ENCODE data around the gene PLEKHN1.
A peak's percentile ranks its signal among the peaks of the same experiment; 100 is the strongest.
"Not testable (repeated sequence)": the region's sequence is repeated elsewhere in the genome, so short reads cannot be mapped to it uniquely, and the experiment has no call there.

PLEKHN1 gene

DNA sequence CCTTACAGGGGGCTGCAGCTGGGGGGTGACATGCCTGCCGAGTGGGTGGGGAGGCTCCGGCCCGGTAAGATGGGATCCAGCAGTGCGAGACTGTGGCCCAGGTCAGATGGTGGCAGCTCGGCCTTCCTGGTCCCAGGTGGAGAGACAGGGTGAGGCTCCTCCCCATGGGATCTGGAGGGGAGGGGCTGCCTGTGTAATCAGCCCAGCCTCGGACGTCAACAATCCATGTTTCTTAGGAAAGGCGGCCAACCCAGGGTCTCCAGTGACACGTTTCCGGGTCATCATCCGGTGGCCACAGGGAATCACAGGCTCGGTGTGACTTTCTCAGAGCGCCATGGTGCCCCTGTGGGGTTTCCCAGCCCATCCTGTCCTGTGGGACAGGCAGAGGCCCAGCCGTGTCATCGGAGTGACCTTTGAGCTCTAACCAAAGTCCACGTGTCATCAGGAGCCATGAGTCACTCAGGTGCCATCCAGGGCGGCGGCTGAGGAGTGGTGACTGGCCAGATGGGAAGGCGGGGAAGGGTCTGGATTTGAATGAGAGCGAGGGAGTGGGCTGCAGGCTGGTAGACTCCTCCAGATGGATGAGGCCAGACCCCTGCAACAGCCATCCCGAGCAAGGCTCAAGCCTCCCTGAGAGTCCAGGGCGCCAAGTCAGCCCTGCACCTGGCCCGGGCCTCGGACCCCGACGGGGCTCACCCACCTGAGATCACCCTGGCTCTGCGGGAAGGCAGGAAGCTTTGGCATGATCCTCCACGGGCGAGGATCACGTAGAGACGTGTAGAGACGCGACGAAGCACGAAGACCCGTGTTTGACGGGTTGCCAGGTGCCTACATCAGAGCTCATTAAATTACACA lies 40.2 kb downstream of the PLEKHN1 start:
- no peak overlapping the region for H3K4me3 ChIP-seq
- no peak overlapping the region for H3K27ac ChIP-seq
- TF ChIP-seq FOXP2 (optimal IDR thresholded peaks at IDR 0.05; ENCODE audit: control extremely low read depth, extremely low read length, insufficient read depth) (no peak), POLR2AphosphoS5 (IDR thresholded peaks at IDR 0.05; ENCODE audit: borderline replicate concordance, low read depth, low read length) (no peak), EZH2 (IDR thresholded peaks at IDR 0.05) (no peak)
- H3K9ac ChIP-seq (ENCODE audit: insufficient read length): no peak overlapping the region
- no peaks in the 10 kb centered on the region for H3K36me3 ChIP-seq (ENCODE audit: insufficient read depth, low read length)
- DNase-seq (ENCODE audit: low read depth, low spot score): no peak
- no peaks in the 10 kb centered on the region for H3K9me3 ChIP-seq (ENCODE audit: low read depth, low read length)

DNA sequence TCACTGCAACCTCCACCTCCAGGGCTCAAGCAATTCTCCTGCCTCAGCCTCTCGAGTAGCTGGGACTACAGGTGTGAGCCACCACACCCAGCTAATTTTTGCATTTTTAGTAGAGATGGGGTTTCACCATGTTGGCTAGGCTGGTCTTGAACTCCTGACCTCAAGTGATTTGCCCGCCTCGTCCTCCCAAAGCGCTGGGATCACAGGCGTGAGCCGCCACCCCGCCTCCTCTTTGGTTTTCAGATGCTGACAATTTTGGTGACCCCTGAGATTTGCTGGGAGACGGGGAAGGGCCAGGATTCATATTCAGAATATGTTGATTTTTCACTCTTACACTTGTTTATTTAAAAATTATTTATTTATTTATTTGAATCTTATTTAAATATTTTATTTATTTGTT lies 43.8 kb downstream of the PLEKHN1 start:
- H3K9me3 ChIP-seq (ENCODE audit: low read depth, low read length); H3K9ac ChIP-seq (ENCODE audit: insufficient read length); H3K4me3 ChIP-seq; DNase-seq (ENCODE audit: low read depth, low spot score); H3K27ac ChIP-seq; H3K36me3 ChIP-seq (ENCODE audit: insufficient read depth, low read length): not testable (repeated sequence)

DNA sequence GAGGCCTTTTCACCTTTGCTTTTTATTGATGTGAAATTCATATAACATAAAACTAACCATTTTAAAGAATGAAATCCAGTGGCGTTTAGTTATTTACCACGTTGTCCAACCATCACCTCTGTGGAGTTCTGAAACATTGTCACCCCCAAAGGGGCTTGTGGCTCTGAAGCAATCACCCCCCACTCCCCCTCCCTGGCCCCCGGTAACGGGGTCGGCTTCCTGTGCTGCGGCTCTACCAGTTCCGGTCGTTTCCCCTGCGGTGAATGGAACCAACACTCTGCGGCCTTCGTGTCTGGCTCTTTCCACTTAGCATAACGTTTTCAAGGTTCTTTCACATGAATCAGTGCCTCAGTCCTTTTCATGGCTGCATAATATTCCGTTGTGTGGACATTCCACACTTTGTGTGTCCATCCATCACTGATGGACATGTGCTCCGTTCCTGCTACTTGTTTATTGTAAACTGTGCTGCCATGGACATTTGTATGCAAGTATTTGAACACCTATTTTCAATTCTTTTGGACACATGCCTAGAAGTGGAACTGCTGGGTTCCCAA lies 45.2 kb downstream of the PLEKHN1 start:
- DNase-seq (ENCODE audit: low read depth, low spot score): no peak
- Histone ChIP-seq H3K36me3 (ENCODE audit: insufficient read depth, low read length) (no peaks in the 10 kb centered on the region), H3K4me3 (no peak overlapping the region), H3K9me3 (ENCODE audit: low read depth, low read length) (no peaks in the 10 kb centered on the region), H3K9ac (ENCODE audit: insufficient read length) (no peak overlapping the region), H3K27ac (no peak overlapping the region)
- no peak for TF ChIP-seq EZH2 (IDR thresholded peaks at IDR 0.05)
- TF ChIP-seq POLR2AphosphoS5 (IDR thresholded peaks at IDR 0.05; ENCODE audit: borderline replicate concordance, low read depth, low read length): no peak
- TF ChIP-seq FOXP2 (optimal IDR thresholded peaks at IDR 0.05; ENCODE audit: control extremely low read depth, extremely low read length, insufficient read depth): no peak

DNA sequence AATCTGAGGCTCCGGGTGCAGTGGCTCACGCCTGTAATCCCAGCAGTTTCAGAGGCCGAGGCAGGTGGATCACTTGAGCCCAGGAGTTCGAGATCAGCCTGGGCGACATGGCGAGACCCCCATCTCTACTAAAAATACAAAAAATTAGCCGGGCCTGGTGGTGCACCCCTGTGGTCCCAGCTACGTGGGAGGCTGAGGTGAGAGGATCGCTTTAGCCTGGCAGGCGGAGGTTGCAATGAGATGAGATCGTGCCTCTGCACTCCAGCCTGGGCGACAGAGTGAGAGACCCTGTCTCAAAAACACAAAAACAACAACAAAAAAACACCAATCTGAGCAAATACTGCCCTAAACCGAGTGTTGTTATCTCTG lies 46.4 kb downstream of the PLEKHN1 start:
- H3K36me3 ChIP-seq (ENCODE audit: insufficient read depth, low read length); DNase-seq (ENCODE audit: low read depth, low spot score); H3K9me3 ChIP-seq (ENCODE audit: low read depth, low read length); H3K27ac ChIP-seq: not testable (repeated sequence)
- Histone ChIP-seq H3K9ac (ENCODE audit: insufficient read length) (peak overlapping the region; percentile 31), H3K4me3 (peak overlapping the region; percentile 73)

DNA sequence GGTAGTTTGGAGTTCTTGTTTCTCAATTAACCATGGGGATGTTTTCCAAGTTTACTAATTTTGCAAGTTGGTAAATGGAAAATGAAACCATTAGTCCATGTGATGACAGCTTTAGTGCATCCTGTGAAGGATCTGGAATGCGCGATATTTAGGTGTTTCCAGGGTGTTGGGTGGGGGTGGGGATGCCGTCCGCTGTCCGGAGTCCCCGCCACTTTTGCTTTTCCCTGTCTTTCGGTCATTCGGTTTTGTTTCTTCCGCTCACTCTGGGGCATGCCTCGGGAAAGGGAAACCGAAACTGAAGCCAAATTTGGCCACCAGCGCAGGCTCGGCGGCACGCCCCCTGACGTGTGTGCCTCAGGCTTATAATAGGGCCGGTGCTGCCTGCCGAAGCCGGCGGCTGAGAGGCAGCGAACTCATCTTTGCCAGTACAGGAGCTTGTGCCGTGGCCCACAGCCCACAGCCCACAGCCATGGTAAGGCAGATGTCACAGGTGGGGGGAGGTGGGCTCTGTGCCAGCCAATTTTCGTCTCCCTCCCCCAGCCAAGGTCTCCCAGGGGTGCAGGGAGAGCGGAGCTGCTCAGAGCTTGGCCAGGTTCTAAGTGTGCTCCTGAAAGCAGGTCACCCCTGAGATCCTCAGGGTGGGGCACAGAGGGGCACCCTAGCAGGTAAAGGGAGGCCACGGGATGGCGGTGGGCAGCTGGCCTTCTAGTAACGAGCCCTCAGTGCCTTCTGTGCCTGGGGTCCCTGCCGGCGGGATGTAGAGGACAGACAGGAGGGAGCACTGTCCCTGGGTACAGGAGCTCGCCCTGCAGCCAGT lies 47.0 kb downstream of the PLEKHN1 start, which contains the start of gene ISG15:
ISG15 (plus strand) TSS at position 393 of the 817 bp plus-strand sequence; CDS start at position 470, 77 bp downstream.
- Histone ChIP-seq H3K27ac (no peak within 1 kb of the TSS; the same call in 1 of the 2 replicates), H3K4me3 (peak within 1 kb of the TSS; percentile 73), H3K9ac (ENCODE audit: insufficient read length) (peak within 1 kb of the TSS; percentile 31), H3K36me3 (ENCODE audit: insufficient read depth, low read length) (no peaks in the 10 kb centered on the region), H3K9me3 (ENCODE audit: low read depth, low read length) (no peaks in the 10 kb centered on the region)
- TF ChIP-seq POLR2AphosphoS5 (IDR thresholded peaks at IDR 0.05; ENCODE audit: borderline replicate concordance, low read depth, low read length): peak; percentile 62; the same call in 1 of the 2 replicates
- no peak for TF ChIP-seq FOXP2 (optimal IDR thresholded peaks at IDR 0.05; ENCODE audit: control extremely low read depth, extremely low read length, insufficient read depth)
- TF ChIP-seq EZH2 (IDR thresholded peaks at IDR 0.05): no peak
- DNase-seq (ENCODE audit: low read depth, low spot score): no peak

DNA sequence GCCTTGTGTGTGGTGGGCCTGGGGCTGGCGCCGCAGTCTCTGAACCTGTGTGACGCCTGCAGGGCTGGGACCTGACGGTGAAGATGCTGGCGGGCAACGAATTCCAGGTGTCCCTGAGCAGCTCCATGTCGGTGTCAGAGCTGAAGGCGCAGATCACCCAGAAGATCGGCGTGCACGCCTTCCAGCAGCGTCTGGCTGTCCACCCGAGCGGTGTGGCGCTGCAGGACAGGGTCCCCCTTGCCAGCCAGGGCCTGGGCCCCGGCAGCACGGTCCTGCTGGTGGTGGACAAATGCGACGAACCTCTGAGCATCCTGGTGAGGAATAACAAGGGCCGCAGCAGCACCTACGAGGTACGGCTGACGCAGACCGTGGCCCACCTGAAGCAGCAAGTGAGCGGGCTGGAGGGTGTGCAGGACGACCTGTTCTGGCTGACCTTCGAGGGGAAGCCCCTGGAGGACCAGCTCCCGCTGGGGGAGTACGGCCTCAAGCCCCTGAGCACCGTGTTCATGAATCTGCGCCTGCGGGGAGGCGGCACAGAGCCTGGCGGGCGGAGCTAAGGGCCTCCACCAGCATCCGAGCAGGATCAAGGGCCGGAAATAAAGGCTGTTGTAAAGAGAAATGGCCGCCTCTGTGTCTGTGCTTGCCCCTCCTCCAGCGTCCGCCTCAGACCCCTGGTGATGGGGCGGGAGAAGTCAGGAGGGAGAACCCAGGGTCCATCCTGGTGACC lies 47.8 kb downstream of the PLEKHN1 start:
- H3K4me3 ChIP-seq: peak overlapping the region; percentile 73
- H3K27ac ChIP-seq: no peak overlapping the region
- no peak for DNase-seq (ENCODE audit: low read depth, low spot score)
- H3K36me3 ChIP-seq (ENCODE audit: insufficient read depth, low read length): no peaks in the 10 kb centered on the region
- TF ChIP-seq FOXP2 (optimal IDR thresholded peaks at IDR 0.05; ENCODE audit: control extremely low read depth, extremely low read length, insufficient read depth) (no peak), POLR2AphosphoS5 (IDR thresholded peaks at IDR 0.05; ENCODE audit: borderline replicate concordance, low read depth, low read length) (no peak), EZH2 (IDR thresholded peaks at IDR 0.05) (no peak)
- H3K9me3 ChIP-seq (ENCODE audit: low read depth, low read length): no peaks in the 10 kb centered on the region
- peak overlapping the region; percentile 19 for H3K9ac ChIP-seq (ENCODE audit: insufficient read length)

DNA sequence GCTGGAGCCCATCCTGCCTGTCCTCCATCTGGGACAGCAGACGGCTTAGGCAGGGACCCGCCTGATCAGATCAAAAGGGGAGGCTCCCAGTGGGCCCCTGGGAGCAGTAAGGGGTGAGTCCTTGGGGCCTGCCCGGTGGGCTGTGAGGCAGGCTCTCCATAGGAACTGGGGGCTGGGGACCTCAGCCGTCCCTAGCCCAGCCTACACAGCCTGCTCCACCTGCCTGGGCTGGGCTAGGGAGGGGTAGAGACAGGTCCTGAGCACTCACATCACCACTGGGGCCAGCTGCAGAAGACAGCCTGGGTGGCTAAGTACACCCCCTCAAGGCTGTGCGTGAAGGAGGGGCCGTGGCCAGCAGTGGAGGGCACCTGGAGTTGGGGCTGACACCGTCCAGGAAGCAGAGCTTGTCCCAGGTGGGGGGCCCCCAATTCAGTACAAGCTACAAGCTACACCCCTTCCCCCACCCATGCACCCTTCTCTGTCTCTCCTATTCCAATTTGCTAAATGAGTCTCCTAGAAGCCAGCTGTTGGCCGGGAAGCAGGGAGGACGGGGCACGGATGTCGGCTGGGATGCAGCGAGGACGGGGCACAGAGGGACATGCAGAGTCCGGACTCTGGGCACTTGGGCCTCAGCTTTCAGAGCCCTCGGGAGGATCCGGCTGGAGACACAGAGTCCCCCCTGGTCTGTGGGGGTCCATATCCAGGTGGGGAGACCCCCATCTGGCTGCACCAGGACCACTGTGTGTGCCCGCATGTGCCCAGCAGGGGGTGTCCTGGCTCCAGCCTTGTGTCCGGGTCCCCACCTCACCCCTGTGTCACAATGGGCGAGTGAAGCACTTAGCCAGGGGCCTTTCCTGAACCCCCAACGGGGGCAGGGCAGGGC lies 48.8 kb downstream of the PLEKHN1 start:
- no peak overlapping the region for H3K27ac ChIP-seq
- H3K9ac ChIP-seq (ENCODE audit: insufficient read length): no peak overlapping the region
- H3K9me3 ChIP-seq (ENCODE audit: low read depth, low read length): no peaks in the 10 kb centered on the region
- no peak for TF ChIP-seq POLR2AphosphoS5 (IDR thresholded peaks at IDR 0.05; ENCODE audit: borderline replicate concordance, low read depth, low read length)
- no peak for TF ChIP-seq FOXP2 (optimal IDR thresholded peaks at IDR 0.05; ENCODE audit: control extremely low read depth, extremely low read length, insufficient read depth)
- no peak for TF ChIP-seq EZH2 (IDR thresholded peaks at IDR 0.05)
- no peak overlapping the region for H3K4me3 ChIP-seq
- no peaks in the 10 kb centered on the region for H3K36me3 ChIP-seq (ENCODE audit: insufficient read depth, low read length)
- no peak for DNase-seq (ENCODE audit: low read depth, low spot score)

DNA sequence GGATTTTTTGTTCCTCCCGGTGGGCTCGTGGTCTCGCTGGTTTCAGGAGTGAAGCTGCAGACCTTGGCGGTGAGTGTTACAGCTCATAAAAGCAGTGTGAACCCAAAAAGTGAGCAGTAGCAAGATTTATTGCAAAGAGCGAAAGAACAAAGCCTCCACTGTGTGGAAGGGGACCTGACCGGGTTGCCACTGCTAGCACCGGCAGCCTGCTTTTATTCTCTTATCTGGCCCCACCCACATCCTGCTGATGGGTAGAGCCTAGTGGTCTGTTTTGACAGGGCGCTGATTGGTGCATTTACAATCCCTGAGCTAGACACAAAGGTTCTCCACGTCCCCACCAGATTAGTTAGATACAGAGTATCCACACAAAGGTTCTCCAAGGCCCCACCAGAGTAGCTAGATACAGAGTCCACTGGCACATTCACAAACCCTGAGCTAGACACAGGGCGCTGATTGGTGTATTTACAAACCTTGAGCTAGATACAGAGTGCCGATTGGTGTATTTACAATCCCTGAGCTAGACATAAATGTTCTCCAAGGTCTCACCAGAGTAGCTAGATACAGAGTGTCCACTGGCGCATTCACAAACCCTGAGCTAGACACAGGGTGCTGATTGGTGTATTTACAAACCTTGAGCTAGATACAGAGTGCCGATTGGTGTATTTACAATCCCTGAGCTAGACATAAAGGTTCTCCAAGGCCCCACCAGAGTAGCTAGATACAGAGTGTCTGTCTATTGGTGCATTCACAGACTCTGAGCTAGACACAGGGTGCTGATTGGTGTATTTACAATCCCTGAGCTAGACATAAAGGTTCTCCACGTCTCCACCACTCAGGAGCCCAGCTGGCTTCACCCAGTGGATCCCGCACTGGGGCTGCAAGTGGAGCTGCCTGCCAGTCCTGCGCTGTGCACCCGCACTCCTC lies 51.4 kb downstream of the PLEKHN1 start:
- not testable (repeated sequence) for DNase-seq (ENCODE audit: low read depth, low spot score); H3K9me3 ChIP-seq (ENCODE audit: low read depth, low read length); H3K4me3 ChIP-seq; H3K27ac ChIP-seq; H3K36me3 ChIP-seq (ENCODE audit: insufficient read depth, low read length); H3K9ac ChIP-seq (ENCODE audit: insufficient read length)

DNA sequence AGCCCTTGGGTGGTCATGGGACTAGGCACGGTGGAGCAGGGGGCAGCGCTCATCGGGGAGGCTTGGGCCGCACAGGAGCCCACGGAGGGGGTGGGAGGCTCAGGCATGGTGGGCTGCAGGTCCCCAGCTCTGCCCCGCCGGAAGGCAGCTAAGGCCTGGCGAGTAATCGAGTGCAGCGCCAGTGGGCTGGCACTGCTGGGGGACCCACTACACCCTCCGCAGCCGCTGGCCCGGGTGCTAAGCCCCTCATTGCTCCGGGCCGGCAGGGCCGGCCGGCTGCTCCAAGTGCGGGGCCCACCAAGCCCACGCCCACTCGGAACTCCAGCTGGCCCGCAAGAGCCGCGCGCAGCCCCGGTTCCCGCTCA lies 52.0 kb downstream of the PLEKHN1 start:
- not testable (repeated sequence) for H3K9me3 ChIP-seq (ENCODE audit: low read depth, low read length); H3K27ac ChIP-seq; H3K36me3 ChIP-seq (ENCODE audit: insufficient read depth, low read length); H3K4me3 ChIP-seq; DNase-seq (ENCODE audit: low read depth, low spot score); H3K9ac ChIP-seq (ENCODE audit: insufficient read length)

All from SK-N-MC (cell line).